HuH-7.5 (cell line): ENCODE results near the gene FKBP10.
"Not testable (repeated sequence)": the region's sequence is repeated elsewhere in the genome, so short reads cannot be mapped to it uniquely, and the experiment has no call there.

Experiments
- DNase-seq: peaks from one replicate; pipeline ENCODE4 v3.0.0; 2011; ENCODE audit warnings: low spot score

Gene FKBP10

GRCh38 chr17:41812381-41813151, at the start of gene FKBP10:
Gene FKBP10 (plus strand): TSS chr17:41813004. CDS start chr17:41813035, 31 bp downstream.
- peak; percentile 81 for DNase-seq

- no peak for DNase-seq
Observed at GRCh38 chr17:41763327-41763726, 49.5 kb upstream of the FKBP10 start.

- DNase-seq, result no peak
Observed at GRCh38 chr17:41766135-41766534, 46.7 kb upstream of the FKBP10 start.

GRCh38 chr17:41767324-41768042, 45.3 kb upstream of the FKBP10 start:
- DNase-seq, result no peak

GRCh38 chr17:41768682-41769288, 44.0 kb upstream of the FKBP10 start:
- DNase-seq, result no peak

- DNase-seq, result no peak
Observed at GRCh38 chr17:41769346-41769862, 43.4 kb upstream of the FKBP10 start.

- no peak for DNase-seq
Observed at GRCh38 chr17:41769985-41770384, 42.8 kb upstream of the FKBP10 start.

- no peak for DNase-seq
Observed at GRCh38 chr17:41771389-41772206, 41.2 kb upstream of the FKBP10 start.

GRCh38 chr17:41772218-41772585, 40.6 kb upstream of the FKBP10 start:
- no peak for DNase-seq

GRCh38 chr17:41772586-41773189, 40.1 kb upstream of the FKBP10 start:
- DNase-seq, result peak; percentile 70

- peak; percentile 65 for DNase-seq
Observed at GRCh38 chr17:41773190-41773588, 39.6 kb upstream of the FKBP10 start.

GRCh38 chr17:41773731-41774193, 39.0 kb upstream of the FKBP10 start:
- DNase-seq, result no peak

GRCh38 chr17:41775394-41776226, 37.2 kb upstream of the FKBP10 start:
- no peak for DNase-seq

GRCh38 chr17:41776262-41776900, 36.4 kb upstream of the FKBP10 start:
- DNase-seq, result not testable (repeated sequence)

GRCh38 chr17:41777157-41777573, 35.6 kb upstream of the FKBP10 start:
- DNase-seq, result no peak

GRCh38 chr17:41777574-41778188, 35.1 kb upstream of the FKBP10 start:
- peak; percentile 72 for DNase-seq

- DNase-seq, result no peak
Observed at GRCh38 chr17:41779954-41780353, 32.9 kb upstream of the FKBP10 start.

GRCh38 chr17:41781404-41782110, 31.2 kb upstream of the FKBP10 start:
- DNase-seq, result no peak

GRCh38 chr17:41782142-41782541, 30.7 kb upstream of the FKBP10 start:
- no peak for DNase-seq
